NCI-H2107 treated with DMSO at 0.1 percent for 48 hours (cell line): ENCODE data around the gene FAM222A.

Source experiments
- DNase-seq: peaks from one replicate; lab custom pipeline; 2025; ENCODE audit not compliant: unreplicated experiment; lab: John Stamatoyannopoulos, UW

The FAM222A gene

GRCh38 chr12:109818253-109818652, 104.6 kb downstream of the FAM222A start:
- DNase-seq, result no peak

- DNase-seq, result no peak
Measured at GRCh38 chr12:109818905-109819500, 105.4 kb downstream of the FAM222A start.
